Measurements from ENCODE around the gene RASGRF2.
A peak's percentile ranks its signal among the peaks of the same experiment; 100 is the strongest.

Gene RASGRF2

GRCh38 chr5:80959768-80960442 lies at the start of gene RASGRF2:
Gene RASGRF2, plus strand, starts transcription at chr5:80960363. Its CDS starts 376 bp downstream, at chr5:80960739.
- DNase-seq (ENCODE audit: low read depth in 2 of 2): peak in 1 of 2 donors; percentile 46

GRCh38 chr5:80912479-80912878 lies 47.7 kb upstream of the RASGRF2 start:
- no peak for DNase-seq (ENCODE audit: low read depth in 2 of 2)

- no peak for DNase-seq (ENCODE audit: low read depth in 2 of 2)
Measured at GRCh38 chr5:80915716-80916115, 44.4 kb upstream of the RASGRF2 start.

- DNase-seq (ENCODE audit: low read depth in 2 of 2): no peak
Measured at GRCh38 chr5:80916676-80917075, 43.5 kb upstream of the RASGRF2 start.

GRCh38 chr5:80917631-80918030 lies 42.5 kb upstream of the RASGRF2 start:
- no peak for DNase-seq (ENCODE audit: low read depth in 2 of 2)

- DNase-seq (ENCODE audit: low read depth in 2 of 2): no peak
Measured at GRCh38 chr5:80919678-80920196, 40.4 kb upstream of the RASGRF2 start.

GRCh38 chr5:80920333-80920732 lies 39.8 kb upstream of the RASGRF2 start:
- no peak for DNase-seq (ENCODE audit: low read depth in 2 of 2)

GRCh38 chr5:80921026-80921425 lies 39.1 kb upstream of the RASGRF2 start:
- no peak for DNase-seq (ENCODE audit: low read depth in 2 of 2)

- no peak for DNase-seq (ENCODE audit: low read depth in 2 of 2)
Measured at GRCh38 chr5:80925931-80926330, 34.2 kb upstream of the RASGRF2 start.

- DNase-seq (ENCODE audit: low read depth in 2 of 2): no peak
Measured at GRCh38 chr5:80926536-80926935, 33.6 kb upstream of the RASGRF2 start.

- no peak for DNase-seq (ENCODE audit: low read depth in 2 of 2)
Measured at GRCh38 chr5:80926979-80927656, 33.0 kb upstream of the RASGRF2 start.

GRCh38 chr5:80928073-80928472 lies 32.1 kb upstream of the RASGRF2 start:
- no peak for DNase-seq (ENCODE audit: low read depth in 2 of 2)

GRCh38 chr5:80930940-80931339 lies 29.2 kb upstream of the RASGRF2 start:
- no peak for DNase-seq (ENCODE audit: low read depth in 2 of 2)

- DNase-seq (ENCODE audit: low read depth in 2 of 2): no peak
Measured at GRCh38 chr5:80931411-80931810, 28.8 kb upstream of the RASGRF2 start.

- DNase-seq (ENCODE audit: low read depth in 2 of 2): no peak
Measured at GRCh38 chr5:80933036-80933435, 27.1 kb upstream of the RASGRF2 start.

- DNase-seq (ENCODE audit: low read depth in 2 of 2): no peak
Measured at GRCh38 chr5:80934751-80935150, 25.4 kb upstream of the RASGRF2 start.

GRCh38 chr5:80935811-80936385 lies 24.3 kb upstream of the RASGRF2 start:
- no peak for DNase-seq (ENCODE audit: low read depth in 2 of 2)

GRCh38 chr5:80936881-80937280 lies 23.3 kb upstream of the RASGRF2 start:
- no peak for DNase-seq (ENCODE audit: low read depth in 2 of 2)

GRCh38 chr5:80937584-80938356 lies 22.4 kb upstream of the RASGRF2 start:
- no peak for DNase-seq (ENCODE audit: low read depth in 2 of 2)

GRCh38 chr5:80941496-80941895 lies 18.7 kb upstream of the RASGRF2 start:
- DNase-seq (ENCODE audit: low read depth in 2 of 2): no peak

GRCh38 chr5:80951366-80951765 lies 8.8 kb upstream of the RASGRF2 start:
- no peak for DNase-seq (ENCODE audit: low read depth in 2 of 2)

- DNase-seq (ENCODE audit: low read depth in 2 of 2): no peak
Measured at GRCh38 chr5:80953587-80953986, 6.6 kb upstream of the RASGRF2 start.

Measured in stimulated activated CD8-positive, alpha-beta memory T cell treated with anti-CD3 and anti-CD28 coated beads, Interleukin-7, amount 100 ng/mL, for 4 hours (primary cell).